ENCODE data around the gene CACNA1F.

Gene CACNA1F

DNA sequence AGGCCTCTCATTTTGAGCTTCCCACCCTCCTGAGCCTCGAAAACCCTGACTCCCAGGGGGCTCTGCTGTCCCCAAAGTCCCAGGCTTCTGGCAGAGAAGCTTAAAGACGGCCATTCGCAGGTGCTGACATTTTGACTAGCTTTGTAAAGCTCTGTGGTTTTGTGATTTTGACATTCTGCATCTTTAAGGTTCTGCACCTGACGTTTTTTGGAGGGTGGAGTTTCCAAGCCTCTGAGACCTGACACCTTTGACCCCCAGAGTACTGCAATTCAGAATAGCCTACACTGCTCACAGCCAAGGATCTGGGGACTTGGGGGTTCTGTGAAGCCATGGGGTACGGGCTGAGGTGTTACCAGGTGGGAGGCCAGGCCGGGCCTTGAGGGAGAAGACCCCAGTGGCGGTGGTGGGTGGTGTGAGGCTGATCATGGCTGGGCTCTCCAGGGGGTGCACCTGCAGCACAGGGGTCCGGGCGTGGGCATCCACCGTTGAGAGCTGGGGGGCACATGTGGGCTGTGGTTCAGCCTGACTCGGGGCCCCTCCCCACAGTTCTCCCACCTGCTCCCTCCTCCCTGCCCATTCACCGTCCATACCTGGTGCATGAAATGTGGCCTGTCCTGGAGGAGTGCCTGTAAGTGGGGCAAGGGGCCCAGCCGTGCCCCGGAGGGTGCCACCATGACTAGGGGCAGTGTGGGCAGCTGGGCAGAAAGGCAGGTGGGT is 24.1 kb upstream of the CACNA1F start:
- DNase-seq: no peak

DNA sequence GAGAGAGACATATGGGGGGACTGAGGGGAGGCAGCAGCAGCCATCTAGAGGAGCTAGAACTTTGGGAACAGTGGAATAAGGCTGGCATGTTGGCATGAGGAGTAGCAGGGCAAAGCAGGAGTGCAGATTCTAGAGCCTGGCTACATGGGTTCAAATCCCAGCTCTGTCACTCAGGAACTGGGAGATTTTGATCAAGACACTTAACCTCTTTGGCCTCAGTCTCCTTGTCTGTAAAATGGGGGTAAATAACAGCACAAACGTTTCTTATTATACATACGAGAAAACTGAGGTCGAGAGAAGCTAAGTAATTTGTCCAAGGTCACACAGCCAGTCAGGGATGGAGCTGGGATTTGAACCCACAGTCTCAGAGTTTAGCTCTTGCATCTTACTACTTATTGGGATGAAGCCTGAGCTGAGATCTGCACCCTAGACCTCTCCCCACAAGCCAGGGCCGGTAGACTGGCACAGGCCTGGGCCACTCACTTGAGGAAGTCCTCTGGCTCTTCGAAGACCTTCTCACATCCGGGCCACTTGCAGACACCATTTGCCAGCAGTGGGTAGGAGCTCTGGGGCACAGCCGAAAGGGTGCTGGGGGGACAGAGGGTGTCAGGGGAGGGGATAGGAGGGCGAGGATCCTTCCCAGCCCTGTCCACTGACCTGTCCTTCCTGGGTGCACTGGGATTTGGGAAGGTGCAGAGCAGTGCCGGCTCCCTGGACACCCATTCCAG is 23.3 kb upstream of the CACNA1F start:
- DNase-seq: no peak

DNA sequence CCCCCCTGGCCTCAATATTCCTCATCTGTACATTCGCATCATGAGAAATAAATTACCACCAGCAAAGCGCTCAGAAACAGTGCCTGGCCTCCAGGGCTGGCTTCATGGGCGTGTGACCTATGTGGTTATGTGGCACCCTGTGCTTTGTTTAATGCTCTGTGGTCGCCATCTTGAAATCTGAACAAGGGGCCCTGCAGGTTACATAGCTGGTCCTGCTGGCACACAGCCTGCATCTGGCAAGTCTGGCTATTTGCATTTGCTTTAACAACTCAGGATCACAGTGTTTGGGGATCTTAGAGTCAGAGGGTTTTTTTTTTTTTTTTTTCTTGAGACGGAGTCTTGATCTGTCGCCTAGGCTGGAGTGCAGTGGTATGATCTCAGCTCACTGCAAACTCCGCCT is 21.5 kb upstream of the CACNA1F start:
- DNase-seq: no peak

DNA sequence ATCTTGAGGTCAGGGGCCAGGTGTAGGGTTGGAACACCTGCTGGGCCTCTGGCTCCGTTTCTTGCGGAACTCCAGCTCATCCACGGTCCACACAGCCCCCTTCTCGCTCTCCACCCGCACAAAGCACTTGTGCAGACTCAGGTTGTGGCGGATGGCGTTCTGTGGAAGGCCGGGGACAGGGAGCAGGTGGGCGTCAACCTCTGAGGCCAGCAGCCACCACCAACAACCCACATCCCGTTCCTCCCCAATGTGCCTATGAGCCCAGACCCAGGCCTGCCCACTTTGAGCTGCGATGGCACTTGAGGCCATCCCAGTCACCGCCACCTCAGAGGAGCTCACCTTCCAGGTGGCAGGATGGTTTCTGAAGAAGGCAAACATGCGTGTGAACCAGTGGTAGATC is 18.2 kb upstream of the CACNA1F start:
- DNase-seq: no peak

DNA sequence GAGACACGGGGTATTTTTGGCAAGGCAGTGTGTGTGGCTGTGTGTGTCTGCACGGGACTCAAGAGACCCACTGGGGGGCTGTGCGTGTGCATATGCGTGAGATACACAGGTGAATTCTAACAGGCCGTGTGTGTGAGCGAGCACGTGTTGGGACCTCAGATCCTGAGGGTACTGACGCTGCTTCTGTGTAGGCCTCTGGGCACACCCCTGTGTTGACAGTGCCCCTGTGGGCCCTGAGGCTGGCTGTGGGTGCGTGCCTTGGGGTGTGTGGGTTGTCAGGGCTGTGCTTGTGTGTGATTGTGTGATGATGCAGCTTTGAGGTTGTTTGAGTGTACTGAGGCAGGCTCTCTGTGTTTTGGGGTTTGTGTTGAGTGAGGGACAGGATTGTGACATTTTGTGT is 17.4 kb upstream of the CACNA1F start:
- DNase-seq: no peak

DNA sequence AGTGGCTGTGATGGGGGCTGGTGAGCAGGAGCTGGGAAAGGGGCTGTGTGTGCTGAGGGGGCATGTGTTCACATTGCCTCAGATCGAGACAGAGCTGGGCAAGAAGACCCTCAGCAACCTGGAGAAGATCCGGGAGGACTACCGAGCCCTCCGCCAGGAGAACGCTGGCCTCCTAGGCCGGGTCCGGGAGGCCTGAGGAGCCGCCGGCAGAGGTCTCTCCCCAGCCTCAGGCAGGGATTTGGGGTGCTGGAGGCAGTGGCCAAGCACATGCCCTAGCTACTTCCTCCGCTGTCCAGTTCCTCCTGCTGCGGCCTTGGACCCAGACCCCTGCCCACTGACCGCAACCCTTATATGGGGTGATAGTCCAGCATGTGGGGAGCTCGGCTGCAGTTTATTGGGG is 16.9 kb upstream of the CACNA1F start:
- DNase-seq: no peak

DNA sequence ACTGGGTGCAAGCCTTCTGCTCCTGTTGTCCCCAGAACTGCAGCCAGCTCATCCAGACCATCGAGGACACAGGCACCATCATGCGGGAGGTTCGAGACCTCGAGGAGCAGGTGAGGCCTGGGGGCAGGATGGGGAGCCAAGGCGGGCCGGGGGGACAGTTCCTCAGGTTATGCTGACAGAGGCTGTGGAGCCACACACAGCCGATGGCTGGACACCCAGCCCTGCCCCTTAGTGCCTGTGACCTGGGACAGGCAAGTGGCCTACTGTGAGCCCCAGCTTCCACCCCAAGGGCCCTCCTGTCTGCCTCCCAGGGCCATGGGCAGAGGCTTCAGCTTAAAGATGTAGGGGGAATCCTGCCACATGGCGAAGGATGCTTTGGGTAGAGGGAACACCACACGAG is 16.5 kb upstream of the CACNA1F start:
- DNase-seq: no peak

DNA sequence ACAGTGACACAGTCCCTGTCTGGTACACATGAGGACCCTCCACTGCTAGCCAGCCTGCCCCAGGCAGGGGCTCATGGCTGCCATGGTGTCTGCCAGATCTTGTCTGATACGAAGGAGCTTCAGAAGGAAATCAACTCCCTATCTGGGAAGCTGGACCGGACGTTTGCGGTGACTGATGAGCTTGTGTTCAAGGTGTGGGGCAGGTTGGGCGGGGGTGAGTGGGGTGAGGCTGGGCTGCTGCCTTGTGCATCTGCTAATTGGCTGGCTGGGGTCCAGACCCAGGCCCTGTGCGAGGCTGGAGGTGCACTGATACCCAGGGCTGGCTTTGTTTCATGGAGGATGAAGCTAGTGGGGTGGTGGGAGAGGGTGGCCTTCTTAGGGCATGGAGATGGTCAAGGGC is 15.9 kb upstream of the CACNA1F start:
- no peak for DNase-seq

DNA sequence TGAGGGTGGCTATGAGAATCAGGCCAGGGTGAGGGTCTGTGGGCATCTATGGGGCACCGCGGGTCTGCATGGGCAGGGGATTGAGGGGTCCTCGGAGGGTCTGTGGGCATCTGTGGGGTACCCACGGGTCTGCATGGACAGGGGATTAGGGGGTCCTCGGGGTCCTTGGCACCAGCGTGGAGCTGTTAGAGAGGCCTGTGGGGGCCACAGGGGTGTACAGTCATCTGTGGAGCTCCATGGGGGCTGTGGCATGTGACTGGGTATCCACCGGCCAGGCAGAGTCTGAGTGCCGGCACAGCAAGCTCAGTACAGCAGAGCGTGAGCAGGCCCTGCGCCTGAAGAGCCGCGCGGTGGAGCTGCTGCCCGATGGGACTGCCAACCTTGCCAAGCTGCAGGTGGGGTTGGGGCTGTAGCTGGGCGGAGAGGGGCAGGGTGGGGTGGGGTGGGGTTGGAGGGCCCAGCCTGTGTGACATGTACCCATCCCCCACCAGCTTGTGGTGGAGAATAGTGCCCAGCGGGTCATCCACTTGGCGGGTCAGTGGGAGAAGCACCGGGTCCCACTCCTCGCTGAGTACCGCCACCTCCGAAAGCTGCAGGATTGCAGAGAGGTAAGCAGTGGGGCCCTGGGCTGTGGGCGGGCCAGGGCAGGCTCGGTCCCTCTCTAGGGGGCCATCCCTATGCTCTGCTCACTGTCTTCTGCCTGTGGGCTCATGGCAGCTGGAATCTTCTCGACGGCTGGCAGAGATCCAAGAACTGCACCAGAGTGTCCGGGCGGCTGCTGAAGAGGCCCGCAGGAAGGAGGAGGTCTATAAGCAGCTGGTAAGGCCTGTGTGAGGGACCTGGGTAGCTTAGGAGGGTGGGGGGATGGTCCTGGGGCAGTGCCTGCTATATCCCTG is 15.0 kb upstream of the CACNA1F start:
- DNase-seq: no peak

DNA sequence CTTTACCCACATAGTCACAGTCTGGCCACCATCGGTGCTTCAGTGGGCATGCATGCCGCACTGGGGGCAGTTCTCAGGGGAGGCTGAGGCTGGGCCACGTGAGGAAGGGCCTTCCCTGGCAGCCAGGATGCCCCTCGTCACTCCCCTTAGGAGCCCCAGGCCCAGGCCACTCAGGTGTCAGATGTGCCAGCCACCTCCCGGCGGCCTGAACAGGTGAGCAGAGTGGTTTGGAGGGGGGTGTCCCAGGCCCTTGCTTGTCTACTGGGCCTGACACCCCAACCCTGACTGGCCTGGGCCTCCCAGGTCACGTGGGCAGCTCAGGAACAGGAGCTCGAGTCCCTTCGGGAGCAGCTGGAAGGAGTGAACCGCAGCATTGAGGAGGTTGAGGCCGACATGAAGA is 14.2 kb upstream of the CACNA1F start:
- no peak for DNase-seq

DNA sequence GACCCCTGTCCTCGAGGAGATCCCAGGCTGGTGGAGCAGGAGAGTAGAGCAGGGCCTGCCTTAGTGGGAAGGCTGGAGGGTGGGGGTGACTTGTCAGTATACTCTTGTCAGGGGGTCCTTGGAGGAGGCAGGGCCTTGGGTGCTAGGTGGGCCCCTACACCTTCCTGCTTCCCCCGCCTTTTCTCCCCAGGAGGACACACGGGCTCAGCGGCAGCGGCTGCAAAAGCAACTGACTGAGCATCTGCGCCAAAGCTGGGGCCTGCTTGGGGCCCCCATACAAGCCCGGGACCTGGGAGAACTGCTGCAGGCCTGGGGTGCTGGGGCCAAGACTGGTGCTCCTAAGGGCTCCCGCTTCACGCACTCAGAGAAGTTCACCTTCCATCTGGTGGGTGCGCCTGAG is 13.4 kb upstream of the CACNA1F start:
- DNase-seq: no peak

DNA sequence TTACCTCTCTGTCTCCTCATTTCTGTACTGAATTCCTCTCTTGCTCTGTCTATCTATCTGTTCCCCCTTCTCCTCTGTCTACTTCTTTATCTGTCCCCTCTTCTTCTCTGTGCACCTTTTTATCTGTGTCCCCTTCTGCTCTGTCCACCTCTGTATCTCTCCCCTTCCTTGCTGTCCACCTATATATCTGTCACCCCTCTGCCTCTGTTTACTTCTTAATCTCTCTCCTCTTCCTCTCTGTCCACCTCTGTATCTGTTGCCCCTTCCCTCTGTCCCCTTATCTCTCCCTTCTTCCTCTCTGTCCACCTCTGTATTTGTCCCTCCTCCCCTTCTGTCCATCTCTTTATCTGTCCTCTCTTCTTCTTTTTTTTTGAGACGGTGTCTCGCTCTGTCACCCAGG is 11.1 kb upstream of the CACNA1F start:
- DNase-seq: no peak

DNA sequence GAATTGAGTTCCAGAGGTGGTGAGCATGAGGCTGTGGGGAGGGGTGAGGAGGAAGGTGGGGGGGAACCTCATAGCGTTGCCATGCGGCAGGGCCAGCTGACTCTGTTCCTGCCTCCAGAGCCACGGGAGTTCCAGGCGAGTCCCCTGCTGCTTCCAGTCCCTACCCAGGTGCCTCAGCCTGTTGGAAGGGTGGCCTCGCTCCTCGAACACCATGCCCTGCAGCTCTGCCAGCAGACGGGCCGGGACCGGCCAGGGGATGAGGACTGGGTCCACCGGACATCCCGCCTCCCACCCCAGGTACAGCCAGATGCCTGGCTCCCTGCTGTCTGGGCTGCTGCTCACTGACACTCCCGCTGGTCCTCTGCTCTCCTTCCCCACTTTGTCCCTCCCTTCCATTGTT is 10.0 kb upstream of the CACNA1F start:
- no peak for DNase-seq

DNA sequence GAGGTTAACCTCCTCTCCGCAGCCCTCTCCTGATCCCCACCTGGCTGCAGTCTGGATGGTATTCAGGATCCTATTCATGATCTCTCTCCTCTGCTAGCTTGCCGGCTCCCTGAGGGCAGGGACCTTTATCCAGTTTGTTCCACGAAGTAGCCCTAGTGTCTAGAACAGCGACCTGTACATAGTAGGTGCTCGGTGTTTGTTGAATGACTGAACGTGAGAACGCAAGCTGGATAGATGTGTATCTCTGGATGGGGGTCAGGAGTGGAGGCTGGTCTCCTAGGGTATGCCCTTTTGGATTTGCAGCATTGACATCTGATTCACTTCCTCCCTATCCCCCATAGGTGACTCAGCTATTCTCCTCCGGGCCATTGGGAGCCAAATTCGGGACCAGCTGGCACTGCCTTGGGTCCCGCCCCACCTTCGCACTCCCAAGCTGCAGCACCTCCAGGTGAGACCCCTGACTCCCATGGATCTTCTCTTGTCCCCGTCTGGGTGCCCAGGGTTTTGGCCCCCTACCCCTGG is 9.5 kb upstream of the CACNA1F start:
- DNase-seq: no peak

DNA sequence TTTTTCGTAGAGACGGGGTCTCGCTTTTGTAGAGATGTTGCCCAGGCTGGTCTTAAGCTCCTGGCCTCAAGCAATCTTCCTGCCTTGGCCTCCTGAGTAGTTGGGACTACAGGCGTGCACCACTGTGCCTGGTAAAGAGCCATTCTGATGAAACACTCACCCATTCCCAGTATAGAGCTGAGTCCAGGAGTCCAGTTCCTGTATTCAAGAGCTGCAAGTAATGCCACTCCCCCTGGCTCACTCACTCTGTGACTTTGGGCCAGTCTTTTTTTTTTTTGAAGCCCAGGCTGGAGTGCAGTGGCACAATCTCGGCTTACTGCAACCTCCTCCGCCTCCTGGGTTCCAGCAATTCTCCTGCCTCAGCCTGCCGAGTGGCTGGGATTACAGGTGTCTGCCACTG is 5.6 kb upstream of the CACNA1F start:
- DNase-seq: no peak

DNA sequence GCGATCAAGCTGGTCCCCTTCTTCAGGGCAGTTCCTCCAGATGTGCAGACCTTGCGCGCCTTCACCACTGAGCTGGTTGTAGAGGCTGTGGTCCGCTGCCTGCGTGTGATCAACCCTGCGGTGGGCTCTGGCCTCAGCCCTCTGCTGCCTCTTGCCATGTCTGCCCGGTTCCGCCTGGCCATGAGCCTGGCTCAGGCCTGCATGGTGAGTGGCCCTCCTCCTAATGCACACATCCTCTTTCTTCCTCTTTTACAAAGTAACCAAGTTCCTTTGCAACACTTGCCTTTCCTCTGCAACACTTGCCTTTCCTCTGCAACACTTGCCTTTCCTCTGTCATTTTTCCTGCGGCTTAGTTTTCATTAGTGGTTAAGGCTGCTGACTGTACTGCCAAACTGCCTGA is 3.9 kb upstream of the CACNA1F start:
- DNase-seq: no peak

DNA sequence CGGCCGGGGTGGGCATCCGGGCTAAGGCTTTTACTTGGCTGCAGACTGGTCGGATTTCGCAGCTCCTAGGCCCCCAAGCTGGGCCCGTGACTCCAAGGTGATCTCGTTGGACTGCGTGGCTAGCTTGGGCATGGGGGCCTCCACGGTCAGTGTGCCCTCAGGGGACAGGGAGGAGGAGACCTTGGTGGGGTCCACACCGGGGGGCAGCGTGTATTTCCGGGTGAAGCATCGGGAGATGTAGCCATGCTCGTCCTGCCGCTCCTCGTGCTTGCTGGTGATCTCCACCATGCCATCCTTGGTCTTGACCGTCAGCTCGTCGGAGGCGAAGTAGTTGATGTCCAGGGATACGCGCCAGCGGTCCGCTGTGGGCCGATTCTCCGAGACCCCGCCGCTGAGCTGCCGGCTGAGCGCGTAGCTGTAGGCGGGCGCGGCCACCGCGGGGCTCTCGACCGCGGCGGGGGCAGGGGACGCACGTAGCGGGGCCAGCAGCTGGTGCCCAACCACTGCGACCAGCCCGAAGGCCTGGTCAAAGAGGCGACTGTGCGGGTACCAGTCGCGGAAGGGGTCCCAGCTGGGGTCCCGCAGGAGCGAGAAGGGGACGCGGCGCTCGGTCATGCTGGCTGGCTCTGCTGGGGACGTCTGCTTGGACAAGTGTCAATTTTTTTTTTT is 881 bp upstream of the CACNA1F start:
- DNase-seq: no peak

DNA sequence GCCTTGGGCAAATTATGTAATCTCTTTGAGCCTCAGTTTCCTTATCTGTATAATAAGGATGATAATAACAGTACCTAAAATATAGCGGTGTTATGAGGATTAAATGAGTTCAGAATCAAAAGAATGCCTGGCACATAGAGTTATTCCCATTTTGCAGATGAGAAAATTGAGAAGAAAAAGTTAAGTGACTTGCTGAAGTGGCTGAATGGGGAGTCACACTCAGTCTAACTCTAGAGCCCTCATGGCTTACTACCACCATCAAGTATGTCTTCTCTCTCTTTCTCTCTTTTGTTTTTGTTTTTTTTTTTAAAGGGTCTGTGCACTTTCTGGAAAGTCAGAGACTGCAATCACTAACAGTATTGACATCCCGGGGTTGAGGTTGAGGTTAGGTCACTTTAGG is 615 bp downstream of the CACNA1F start:
- no peak for DNase-seq

DNA sequence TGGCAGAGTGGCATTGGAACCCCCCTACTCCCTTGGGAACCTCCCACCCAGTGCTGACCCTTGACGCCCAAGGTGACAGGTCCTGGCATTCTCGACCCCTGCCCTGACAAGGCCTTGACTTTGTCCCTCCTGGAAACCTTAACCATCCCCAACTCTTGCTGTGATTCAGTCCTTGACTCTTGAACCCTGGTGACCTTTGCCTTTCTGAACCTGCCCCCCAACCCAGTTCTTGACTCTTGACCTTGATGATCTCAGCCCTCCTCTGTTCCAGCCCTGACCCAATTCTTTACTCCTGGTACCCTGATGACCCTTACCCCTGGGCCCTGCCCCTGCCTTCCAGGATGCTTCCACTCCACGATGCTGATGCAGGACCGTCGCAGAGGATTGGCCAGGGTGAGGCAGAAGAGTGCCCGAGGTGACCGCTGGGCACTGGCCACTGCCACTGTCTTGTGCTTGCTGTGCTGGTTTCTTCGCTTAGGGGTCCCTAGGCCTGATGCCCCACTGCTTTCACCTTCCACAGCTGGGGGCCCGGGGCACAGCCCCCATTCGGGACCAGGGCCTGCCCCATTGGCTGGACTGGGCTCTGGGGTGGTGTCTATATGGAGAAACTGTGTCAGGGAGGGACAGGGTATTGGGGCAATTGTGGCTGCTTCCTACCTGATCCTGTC is 1.7 kb downstream of the CACNA1F start:
- DNase-seq: no peak

DNA sequence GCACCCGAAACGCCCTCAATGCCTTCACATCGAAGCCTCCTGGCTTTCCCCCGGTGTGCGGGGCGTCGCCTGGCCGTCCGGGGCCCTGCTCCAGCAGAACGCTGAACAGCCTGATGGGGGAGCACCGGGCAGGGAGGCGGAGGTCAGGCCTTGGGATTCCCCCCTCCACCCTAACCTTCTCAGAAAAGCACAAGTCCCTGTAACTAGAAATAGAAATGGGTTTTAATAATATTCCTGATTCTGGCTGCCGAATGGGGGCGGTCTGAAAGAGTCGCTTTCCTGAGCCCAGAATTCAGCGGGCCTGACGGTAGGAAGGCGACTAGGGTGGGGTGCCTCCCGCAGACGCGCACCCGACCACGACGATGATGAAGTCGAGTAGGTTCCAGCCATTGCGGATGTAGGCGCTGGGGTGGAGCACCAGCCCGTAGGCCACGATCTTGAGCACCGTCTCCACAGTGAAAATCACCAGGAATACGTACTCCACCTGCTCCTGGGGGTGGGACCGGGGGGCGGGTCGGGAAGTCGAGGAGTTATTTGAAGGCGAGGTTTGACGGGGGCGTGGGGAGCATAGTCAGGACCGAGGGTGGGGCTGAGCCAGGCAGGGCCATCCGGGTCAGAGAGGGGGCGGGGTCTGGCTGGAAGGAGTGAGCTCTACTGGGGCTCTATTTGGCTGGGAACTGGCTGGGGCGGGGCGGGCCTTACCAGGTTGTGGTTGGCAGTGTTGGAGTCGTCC is 2.5 kb downstream of the CACNA1F start:
- DNase-seq: peak; percentile 72 to 79

DNA sequence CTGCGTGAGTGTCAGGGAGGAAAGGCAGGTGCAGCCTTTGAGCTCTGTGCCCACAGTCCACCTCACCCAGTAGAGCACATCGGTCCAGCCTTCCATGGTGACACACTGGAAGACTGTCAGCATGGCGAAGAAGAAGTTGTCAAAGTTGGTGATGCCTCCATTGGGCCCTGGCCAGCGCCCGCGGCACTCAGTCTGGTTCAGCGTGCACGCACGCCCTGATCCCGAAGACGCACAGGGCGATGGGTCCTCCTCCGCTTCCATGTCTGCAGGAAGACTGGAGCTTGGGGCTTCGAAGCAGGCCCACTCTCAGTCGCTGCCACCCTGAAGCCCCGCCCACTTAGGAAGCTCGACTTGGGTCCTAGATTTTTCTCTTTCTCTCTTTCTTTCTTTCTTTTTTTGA is 5.0 kb downstream of the CACNA1F start:
- DNase-seq: no peak

DNA sequence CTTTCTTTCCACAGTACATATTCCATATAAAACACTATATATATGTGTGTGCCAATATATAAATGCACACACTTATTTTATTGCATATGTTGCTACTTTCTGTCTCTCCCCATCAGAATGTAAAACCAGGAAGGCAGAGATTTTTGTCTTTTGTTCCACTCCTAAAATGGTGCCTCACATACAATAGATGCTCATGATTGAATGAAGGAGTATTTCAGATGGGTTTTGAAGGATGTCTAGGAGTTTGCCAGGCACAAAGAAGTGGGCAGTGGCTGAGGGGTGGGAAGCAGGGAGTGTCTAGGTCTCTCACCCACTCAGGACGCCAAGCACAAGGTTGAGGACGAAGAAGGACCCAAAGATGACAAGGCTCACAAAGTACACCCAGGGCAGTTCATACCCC is 5.4 kb downstream of the CACNA1F start:
- no peak for DNase-seq
